Pons (tissue), 1 donor: ENCODE results near the gene NNAT.
"Not testable (repeated sequence)": the region's sequence is repeated elsewhere in the genome, so short reads cannot be mapped to it uniquely, and the experiment has no call there.

Experiments
- DNase-seq: peaks from one replicate; pipeline ENCODE4 v3.0.0-alpha.2; 2016; ENCODE audit warnings: low spot score

NNAT gene

GRCh38 chr20:37521061-37521771 lies at the start of gene NNAT:
NNAT (plus strand) TSS chr20:37521250; CDS start chr20:37521332, 82 bp downstream.
- no peak for DNase-seq

GRCh38 chr20:37471741-37472235 lies 49.3 kb upstream of the NNAT start:
- peak; percentile 59 for DNase-seq

DNA sequence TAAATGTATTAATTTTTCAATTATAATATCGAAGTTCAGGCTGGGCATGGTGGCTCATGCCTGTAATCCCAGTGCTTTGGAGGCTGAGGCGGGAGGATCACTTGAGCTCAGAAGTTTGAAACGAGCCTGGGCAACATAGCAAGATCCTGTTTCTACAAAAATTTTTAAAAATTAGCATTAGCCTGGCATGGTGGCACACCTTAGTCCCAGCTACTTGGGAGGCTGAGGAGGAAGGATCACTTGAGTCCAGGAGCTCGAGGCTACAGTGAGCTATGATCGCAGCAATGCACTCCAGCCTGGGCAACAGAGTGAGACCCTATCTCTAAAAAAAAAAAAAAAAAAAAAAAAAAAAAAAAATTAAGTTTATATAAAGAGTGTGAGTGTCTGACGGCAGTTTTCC lies 48.6 kb upstream of the NNAT start:
- DNase-seq = not testable (repeated sequence)

DNA sequence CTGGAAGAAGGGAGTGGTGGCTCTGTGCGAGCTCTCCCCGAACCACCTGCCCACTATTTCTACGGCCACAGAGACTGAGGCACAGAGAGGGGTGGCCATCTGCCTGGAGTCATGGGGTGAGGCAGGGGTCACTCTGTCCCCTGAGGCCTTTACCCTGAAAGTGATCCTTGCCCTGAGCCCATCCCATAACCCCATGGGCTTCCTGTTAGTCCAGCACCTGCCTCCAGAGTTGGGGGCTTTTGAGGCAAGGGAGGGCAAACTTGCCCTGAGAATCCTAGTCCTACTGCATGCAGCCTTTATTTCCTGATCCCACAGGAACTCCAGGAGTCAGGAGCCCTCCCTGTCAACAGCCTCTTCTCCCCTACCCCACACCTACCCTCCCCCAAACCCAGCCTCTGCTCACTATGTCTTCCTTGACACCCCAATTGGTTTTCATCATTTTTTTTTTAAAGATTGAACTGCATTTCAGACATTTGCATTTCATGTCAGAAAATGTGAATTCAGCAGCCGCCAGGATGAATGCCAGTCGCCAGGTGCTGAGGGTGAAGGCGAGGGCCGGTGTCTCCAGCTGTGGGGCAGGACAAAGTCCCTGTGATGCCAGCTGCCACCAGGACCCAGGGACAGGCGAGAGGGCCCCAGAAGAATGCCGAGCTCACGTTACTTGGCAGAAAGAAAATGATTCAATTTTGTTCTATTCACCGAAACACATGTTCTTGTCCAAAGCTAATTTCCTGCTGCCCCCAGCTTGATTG lies 47.6 kb upstream of the NNAT start:
- no peak for DNase-seq

DNA sequence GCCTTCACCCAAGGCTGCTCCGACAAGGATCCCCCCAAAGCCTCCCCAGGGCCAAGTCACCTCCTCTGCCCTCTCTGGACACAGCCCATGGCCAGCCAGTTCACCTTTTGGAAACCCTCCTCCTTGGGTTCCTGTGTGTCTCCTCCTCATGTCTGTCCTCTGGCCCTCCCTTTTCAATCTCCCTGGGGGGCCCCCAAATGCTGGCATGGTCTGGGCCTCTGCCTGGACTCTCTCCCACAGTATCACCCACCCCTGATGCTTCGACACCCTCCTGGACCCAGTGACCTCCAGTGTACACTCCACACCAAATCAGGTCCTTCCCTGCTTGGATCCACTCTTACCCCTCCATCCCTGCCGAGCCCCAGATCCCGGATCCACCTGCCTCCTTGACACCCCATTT lies 46.7 kb upstream of the NNAT start:
- no peak for DNase-seq

- no peak for DNase-seq
These were observed 45.8 kb upstream of the NNAT start for GRCh38 chr20:37475252-37475651.

- no peak for DNase-seq
These were observed 44.0 kb upstream of the NNAT start for GRCh38 chr20:37477041-37477440.

GRCh38 chr20:37479266-37479665 lies 41.8 kb upstream of the NNAT start:
- DNase-seq = no peak

DNA sequence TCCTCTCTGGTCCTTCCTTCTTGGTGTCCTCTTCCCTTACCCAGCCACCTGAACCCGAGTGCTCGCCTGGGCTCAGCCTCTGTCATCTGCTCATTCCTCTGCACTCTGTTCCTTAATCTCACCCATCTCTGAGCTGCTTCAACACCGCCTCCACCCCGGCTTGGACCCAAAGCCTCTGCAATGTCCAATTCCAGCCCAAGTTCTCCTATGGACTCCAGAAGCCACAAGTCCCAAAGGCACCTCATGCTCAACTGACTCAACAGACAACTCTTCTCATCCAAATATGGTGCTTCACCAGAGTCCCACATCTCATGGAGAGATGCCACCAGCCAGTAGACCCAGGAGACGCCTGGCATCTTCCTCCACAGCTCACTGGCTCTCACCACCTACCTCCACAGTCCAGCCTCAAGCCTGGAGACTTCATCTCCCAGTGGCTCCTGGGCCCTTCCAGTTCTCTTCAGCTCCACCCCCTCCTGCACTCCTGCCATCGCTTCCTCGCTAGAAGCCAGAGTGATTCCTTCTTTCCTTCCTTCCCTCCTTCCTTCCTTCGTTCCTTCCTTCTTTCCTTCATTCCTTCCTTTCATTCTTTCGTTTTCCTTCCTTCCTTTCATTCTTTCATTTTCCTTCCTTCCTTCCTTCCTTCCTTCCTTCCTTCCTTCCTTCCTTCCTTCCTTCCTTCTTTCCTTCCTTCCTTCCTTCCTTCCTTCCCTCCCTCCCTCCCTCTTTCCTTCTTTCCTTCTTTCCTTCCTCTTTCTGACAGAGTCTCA lies 40.9 kb upstream of the NNAT start:
- DNase-seq = no peak

- no peak for DNase-seq
These were observed 40.1 kb upstream of the NNAT start for GRCh38 chr20:37480919-37481318.

DNA sequence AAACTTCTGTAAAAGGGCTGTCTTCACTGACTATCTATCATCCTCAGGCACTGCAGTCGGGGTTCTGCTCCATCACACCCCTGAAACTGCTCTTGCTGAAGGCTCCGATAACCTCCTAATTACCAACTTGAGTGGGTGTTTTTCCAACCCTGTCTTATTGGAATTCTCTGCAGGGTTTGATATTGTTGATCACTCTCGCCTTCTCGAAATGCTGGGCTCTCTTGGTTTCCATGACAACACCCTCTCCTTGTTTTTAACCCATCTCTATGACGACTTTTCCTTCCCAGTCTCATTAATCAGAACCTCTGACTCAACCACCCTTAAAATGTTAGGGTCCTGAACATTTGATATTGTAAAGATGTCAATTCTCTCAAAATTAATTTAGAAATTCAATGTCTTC lies 39.4 kb upstream of the NNAT start:
- DNase-seq = no peak

DNA sequence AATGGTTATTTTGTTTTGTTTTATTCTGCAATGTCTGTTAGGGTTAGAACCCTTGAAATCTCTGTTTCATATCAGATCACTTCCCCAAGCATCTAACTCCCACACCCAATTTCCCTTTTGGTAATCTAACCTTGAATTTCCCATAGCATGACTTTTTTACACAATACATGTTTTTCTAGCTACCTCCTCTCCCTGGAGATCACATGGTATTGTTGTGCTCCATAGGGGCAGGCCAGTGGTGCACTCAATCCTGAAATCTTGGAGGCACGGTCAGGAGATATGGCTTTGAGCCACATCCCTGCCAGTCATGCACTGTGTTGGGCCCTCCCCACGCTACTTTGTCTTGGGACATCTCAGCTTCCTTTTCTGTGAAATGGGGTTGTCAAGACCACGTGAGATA lies 36.7 kb upstream of the NNAT start:
- no peak for DNase-seq

DNA sequence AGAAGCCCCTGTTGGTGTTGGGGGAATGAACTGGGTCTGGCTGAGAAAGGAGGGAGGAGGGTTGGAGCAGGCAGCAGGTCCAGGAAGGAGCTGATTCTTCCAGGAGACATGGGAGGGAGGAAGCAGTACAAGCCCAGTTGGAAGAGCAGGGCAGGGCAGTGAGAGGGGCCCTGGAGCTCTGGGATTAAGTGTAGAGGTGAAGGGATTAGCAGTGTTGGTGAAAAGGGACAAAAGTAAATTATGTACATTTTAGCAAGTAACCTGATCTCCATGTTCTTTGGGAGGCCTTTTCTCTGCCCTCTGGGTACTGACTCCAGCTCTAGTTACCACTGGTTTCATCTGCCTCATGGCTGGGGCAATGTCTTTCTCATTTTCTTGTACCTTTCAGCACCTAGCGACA lies 34.8 kb upstream of the NNAT start:
- not testable (repeated sequence) for DNase-seq

GRCh38 chr20:37490663-37491350 lies 30.2 kb upstream of the NNAT start:
- DNase-seq = no peak

DNA sequence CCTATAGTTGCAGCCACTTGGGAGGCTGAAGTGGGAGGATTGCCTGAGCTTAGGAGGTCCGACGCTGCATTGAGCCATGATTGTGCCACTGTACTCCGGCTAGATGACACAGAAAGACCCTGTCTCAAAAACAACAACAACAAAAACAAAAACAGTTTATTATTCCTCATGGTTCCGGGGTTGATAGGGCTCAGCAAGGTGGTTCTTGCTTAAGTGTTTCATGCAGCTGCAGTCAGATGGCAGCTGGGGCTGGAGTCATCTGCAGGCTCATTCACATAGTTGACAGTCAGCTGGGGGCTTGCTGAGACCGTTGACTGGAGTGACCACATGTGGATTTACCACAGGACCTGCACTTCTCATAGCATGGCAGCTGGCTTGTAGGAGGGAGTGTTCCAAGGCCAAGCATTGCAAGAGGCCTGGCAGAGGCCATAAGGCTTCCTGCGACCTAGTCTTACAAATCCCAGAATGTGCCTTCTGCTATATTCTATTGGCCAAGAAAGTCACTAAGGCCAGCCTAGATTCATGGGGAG lies 28.9 kb upstream of the NNAT start:
- DNase-seq = no peak

GRCh38 chr20:37492945-37493344 lies 28.1 kb upstream of the NNAT start:
- no peak for DNase-seq

DNA sequence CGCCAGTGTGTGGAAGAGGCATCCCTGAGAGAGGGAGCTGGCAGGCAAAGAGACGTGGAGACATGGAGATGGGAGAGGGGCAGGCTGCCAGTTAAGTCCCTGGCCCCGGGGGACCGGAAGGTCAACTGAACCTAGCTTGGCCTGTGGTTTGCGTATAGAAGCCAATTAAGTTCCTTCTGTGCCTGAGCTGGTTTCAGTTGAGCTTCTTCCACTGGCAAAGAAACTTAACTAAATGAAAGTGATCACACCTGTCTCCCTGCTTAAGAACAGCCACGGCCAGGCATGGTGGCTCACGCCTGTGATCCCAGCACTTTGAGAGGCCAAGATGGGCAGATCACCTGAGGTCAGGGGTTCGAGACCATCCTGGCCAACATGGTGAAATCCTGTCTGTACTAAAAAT lies 26.7 kb upstream of the NNAT start:
- DNase-seq = no peak

GRCh38 chr20:37494796-37495195 lies 26.3 kb upstream of the NNAT start:
- no peak for DNase-seq

GRCh38 chr20:37498066-37498665 lies 22.9 kb upstream of the NNAT start:
- no peak for DNase-seq

GRCh38 chr20:37500311-37500710 lies 20.7 kb upstream of the NNAT start:
- no peak for DNase-seq

- DNase-seq = no peak
These were observed 19.1 kb upstream of the NNAT start for GRCh38 chr20:37501940-37502339.
